GM18861 (cell line): ENCODE results near the gene ALX4.

ENCODE experiments used
- ATAC-seq: cut with Tn5 transposase; IDR thresholded peaks from one replicate; pipeline ENCODE4 v1.9.1; 2021; ENCODE audit not compliant: unreplicated experiment

Gene ALX4

DNA sequence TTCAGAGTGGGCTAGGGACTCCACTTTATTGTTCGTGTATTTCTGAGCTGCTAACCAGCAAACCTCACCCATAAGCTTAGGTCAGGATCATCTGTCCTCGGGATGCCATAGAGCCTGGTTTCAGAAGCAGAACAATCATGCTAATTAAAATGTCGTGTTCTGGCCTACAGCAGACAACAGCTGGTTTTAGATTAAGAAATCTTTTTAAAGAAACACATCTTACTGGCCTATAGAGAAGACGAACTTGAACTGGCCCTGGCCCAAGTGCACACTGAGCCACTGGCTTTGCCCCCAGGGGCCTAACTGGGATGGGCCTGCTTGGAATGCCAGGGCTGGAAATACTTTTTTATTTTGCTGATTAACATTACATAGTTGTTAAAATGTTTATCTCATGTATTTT lies 63.2 kb downstream of the ALX4 start:
- ATAC-seq: no peak

GRCh38 chr11:44244639-44245310 lies 65.2 kb downstream of the ALX4 start:
- no peak for ATAC-seq

DNA sequence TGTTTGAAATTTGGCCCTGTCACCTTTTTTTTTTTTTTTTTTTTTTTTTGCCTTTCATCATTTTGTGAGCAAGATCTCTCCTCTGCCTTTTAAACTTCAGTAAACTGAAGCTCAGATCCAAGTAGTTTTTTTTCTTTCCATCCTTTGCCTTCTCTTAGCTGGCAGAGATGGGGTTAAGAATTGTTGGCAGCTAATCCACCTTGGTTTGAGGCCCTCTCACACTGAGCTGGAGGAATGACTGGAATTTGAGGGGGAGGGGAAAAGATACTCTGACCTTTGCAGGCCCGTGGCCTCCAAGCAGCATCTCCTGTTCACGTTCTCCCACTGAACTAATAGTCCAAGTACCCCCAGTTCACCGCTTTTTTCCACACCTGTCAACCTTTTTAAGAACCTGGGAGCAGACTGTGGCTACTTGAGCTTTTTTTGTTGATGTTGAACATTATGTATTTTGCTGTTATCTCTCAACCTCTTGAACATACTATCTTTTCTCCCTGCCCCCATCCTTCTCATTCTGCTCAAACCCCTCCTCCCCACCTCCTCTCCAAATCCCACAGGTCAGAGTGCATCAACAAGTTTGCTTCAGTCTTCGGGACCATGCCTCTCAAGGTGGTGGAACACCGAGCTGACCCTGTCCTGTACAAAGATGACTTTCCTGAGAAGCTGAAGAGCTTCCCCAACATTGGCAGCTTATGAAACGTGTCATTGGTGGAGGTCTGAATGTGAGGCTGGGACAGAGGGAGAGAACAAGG lies 66.2 kb downstream of the ALX4 start:
- no peak for ATAC-seq

GRCh38 chr11:44243086-44243485 lies 66.9 kb downstream of the ALX4 start:
- ATAC-seq: no peak

- no peak for ATAC-seq
These were observed 68.1 kb downstream of the ALX4 start for GRCh38 chr11:44241851-44242250.

DNA sequence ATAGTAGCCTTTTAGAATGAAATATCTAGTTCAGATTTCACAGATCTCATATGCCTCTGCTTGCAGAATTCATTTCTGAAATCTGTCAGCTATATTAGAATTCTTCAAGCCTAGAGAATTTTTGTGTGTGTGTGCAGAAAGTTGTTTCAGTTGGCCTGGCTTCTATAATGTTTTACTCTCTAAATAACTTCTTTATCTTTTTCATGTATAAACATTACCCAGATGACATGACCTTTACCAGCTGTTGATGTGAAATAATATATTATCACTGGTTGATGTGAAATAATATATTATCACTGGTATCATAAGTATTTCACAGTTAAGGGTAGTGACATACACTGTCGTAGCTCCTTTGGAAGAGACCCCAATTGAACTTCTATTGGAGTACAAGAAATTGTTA lies 72.8 kb downstream of the ALX4 start:
- ATAC-seq: no peak

DNA sequence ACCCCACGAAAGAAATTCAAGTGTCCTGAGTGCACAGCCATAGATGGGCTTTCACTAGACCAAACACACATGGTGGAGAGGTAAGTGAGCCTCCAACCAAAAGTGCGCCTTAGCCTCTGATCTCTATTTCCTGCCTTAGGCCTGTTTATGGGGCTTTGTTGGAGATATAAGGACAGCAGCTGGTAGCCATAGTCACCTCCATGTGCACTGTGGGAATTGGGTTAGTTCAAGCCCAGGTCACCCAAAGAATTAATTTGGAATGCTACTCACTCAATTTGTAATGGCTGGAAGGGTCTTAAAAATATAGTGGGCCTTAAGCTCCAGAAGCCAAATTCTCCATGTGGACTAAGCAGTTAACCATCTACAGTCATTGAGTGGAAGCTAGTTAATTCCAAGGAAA lies 73.6 kb downstream of the ALX4 start:
- ATAC-seq: no peak

DNA sequence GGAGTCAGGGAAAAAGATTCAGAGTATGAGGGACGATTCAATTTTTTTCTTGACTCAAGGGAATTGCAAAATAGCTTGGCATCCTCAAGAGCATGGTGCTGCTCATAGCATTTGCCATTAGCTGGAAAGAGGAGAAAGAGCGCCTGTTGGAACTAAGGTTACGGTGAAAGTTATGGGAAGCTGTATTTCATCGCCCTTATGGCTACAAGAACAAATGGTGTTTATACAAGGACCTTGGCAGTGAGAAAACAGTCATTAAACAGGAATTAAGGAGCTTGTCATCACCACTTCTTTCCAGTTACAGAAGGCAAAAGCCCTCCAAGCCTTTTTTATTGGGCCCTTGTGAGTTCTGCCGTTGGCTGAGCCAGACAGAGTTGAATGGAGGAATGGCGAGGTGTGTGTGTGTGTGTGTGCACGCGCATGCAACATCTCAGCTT lies 74.2 kb downstream of the ALX4 start:
- no peak for ATAC-seq

DNA sequence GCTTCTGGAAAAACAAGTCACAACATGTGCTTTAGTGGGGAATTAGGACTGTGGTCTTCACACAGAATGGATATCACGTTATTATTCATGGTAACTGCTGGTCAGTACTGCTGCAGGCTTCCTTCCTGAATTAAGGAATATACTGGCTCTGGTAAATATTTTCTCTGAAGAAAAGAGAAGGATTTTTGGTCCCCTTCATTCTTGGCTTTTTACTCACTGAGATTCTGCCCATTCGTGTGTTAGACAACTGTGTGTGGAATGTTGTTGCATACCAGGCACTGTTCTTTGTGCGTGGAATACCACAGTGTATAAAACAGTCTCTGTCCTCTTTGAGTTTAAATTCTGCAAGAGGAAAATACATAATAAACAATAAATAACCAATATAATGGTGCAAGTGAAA lies 80.3 kb downstream of the ALX4 start:
- ATAC-seq: no peak

DNA sequence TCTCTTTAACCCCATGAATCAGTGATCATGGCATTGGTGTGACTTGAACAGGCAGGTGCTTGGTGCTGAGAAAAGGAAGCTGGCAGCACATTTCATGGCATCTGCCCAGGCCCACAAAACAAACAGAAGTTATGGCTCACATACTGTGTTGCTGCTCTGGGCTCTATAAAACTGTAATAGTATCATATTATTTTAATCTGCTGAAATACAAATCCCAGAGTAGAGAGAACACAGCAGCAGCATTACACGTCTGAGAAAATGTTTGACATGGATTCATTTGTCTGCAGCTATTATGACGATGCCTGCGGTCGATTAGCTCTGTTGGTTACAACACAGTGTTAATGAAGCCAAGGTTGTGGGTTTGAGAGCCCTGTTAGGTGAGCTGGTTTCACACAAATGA lies 80.8 kb downstream of the ALX4 start:
- no peak for ATAC-seq

- no peak for ATAC-seq
These were observed 81.6 kb downstream of the ALX4 start for GRCh38 chr11:44228379-44228778.

DNA sequence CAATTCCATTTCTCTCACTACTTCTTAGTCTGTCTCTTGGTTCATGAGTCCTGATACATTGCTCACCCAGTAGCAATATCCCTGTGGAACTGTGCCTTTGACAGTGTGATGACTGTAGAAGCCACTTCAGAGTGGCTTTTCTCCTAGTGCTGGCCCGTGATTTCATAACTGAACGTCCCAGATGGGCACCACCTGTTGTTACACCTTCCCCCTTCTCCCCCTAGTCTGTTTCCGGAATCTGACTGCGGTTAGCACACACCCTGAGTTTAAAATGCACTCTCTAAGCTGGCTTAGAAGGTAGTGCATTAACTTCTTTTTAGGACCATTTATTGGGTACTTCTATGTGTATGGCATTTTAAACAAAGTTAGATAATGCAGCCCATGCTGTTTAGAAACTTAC lies 83.0 kb downstream of the ALX4 start:
- ATAC-seq: no peak

DNA sequence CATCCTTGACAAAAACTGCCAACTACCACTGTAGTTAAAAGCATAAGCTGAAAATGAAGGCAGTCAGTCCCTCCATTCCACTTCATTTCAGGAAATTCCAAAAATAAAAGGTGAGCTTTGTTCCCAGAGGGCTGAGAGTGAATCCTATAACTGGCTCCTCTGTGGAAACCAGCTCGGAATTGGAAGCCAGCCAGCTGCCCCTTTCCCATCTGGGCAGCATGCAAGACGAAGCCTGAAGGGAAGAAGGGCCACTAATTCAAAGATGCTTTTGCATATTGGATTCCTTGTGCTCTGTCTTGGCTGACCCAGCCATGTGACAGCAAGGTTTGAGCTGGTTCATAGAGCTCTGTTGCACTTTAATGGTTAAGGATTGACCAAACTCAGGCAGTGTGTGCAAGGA lies 83.4 kb downstream of the ALX4 start:
- ATAC-seq: no peak

DNA sequence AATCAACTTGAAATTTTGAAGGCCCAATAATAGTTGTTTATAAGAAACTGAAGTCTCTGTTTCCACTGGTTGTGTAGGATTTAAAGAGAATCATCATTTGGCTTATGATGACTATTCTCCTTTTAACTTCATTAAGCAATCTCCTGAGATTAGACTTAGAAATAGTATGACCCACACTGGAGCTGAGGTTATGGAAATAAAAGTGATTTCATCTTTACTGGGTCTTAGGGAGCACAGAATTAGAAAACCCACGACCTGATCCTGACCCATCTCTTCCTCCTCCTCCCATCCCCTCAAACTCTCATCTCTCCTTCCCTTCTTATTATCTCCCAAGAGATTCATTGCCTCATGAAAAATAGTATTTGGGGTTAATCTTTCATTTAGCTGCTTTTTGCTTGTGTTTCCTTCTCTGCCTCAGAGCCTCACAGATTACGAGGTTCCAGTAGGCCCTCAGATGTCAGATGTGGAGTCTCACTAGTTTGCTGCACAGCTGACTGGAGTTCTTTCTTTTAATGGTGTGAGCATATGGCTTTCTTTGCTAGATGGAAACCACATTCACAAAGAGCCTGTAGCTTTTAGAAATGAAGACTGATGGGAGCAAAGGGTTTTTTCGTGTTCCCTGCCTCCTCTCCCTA lies 85.0 kb downstream of the ALX4 start:
- ATAC-seq: no peak

DNA sequence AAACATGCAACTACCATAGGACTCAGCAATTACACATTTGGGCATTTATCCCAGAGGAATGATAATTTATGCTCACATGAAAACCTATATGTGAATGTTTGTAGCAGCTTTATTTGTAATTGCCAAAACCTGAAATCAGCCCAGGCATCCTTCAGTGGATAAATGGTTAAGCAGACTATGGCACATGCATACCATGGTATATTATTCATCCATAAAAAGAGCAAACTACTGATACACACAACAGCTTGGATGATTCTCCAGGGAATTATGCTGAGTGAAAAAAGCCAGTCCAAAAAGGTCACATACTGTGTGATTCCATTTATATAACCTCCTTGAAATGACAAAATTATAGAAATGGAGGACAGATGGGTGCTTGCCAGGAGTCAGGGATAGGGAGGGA lies 86.7 kb downstream of the ALX4 start:
- ATAC-seq: no peak

GRCh38 chr11:44221992-44222391 lies 87.9 kb downstream of the ALX4 start:
- ATAC-seq: no peak

DNA sequence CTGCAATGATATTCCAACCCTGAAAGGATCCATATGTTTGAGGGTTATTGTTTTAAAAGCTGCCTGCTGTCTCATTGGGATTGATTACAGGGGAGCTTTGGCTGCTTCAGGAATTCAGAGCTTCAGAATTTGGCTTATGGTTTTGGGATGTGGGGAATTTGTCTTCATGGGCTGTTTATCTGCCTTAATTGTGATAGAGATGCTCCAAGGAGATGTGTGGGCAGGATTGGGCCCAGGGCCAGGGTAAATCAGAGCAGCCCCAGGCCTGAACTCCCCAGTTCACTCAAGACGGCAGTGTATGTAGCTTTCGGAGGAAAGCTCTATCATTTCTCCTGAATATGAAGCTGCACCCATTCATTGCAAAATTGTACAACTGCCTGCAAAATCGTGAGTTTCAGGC lies 88.5 kb downstream of the ALX4 start:
- no peak for ATAC-seq

DNA sequence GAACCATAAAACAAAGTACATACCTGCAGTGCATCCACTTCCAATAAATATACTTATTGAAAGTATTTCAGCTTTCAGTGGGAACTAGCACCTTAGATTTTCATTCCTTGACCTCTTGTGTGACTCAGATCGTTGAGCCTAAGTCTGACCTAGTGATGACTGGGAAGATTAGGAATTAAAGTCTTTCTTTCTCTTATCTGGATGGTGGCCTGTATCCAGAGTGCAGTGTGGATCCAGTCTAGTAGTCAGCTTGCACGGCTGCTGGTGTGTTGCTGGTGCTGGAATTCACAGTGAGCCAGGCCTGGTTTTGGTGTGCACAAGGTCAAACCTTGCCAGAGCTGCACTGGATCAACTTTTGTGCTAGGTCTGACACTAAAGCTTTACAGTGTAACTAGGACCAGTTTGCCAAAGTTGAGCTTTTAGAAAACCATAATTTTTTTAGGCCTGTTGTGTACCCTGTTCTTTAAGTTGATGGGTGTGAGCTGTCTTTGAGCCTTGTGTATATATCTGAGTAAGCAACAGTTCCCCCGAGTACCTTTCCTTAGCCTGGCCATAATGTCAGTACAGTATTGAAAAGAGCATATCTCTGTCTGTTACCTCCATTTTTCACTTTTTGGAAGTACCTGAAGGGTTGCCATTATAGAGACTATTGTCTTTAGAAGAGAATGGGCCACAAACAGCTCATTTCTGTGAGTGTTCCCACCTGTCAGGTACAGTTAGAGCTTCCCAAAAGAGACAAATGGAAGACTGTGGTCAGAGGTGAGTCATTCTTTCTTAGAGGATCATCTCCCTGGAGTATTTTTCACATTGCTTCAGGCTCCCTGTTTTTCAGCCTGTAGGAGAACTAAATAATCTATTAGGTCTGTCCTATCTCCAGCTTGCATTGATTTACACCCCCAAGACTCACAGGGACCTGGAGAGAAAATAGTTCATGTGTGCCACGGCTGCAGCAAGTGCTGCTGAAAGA lies 89.8 kb downstream of the ALX4 start:
- no peak for ATAC-seq

- ATAC-seq: no peak
These were observed 92.5 kb downstream of the ALX4 start for GRCh38 chr11:44217432-44217831.

DNA sequence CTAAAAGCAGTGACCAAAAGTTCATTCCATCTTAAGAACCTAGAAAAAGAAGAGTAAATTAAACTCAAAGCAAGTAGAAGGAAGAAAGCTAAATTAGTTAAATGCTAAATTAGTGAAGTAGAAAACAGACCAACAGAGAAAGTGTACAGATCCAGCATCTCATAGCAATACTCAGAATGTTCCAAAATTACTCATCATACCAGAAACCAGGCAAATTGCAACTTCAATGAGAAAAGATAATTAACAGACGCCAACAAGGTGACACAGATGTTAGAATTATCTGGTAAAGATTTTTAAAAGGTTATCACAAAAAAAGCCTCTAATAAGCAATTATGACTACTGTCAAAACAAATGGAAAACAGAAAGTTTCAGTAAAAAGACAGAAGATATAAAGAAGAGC lies 96.8 kb downstream of the ALX4 start:
- no peak for ATAC-seq

DNA sequence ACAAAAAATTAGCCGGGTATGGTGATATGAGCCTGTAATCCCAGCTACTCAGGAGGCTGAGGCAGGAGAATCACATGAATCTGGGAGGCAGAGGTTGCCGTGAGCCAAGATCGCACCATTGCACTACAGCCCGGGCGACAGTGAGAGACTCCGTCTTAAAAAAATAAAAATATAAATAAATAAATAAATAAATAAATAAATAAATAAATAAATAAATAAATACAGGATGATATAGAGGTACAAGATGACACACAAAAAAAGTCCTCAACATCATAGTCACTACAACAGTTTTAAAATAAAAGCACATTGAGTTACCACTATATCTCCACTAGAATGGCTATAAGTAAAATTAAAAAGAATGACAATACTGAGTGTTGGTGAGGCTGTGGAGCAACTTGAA lies 97.8 kb downstream of the ALX4 start:
- ATAC-seq: no peak
